HUES6 (cell line): ENCODE measurements around the gene BCAT1.

Experiments used
- H3K27ac ChIP-seq: 2 replicates; pipeline ENCODE4 v1.7.0; 2013; ENCODE audit warnings: low read depth, mild to moderate bottlenecking, low read length, inconsistent platforms
- H3K27me3 ChIP-seq: 2 replicates; pipeline ENCODE4 v1.6.1; 2013; ENCODE audit warnings: low read length; ENCODE audit not compliant: control insufficient read depth, insufficient read depth
- H3K36me3 ChIP-seq: 2 replicates; pipeline ENCODE4 v1.6.1; 2013; ENCODE audit warnings: low read length; ENCODE audit not compliant: control insufficient read depth, insufficient read depth
- H3K4me1 ChIP-seq: 2 replicates; pipeline ENCODE4 v1.6.1; 2013; ENCODE audit warnings: low read length; ENCODE audit not compliant: control insufficient read depth, insufficient read depth
- H3K4me3 ChIP-seq: 2 replicates; pipeline ENCODE4 v1.5.1; 2013; ENCODE audit warnings: low read depth, low read length
- H3K9ac ChIP-seq: one replicate; pipeline ENCODE4 v1.6.1; 2013; ENCODE audit warnings: mild to moderate bottlenecking, low read length
- H3K9me3 ChIP-seq: 2 replicates; pipeline ENCODE4 v1.6.1; 2013; ENCODE audit warnings: low read depth, low read length; ENCODE audit not compliant: control insufficient read depth, insufficient read depth

The BCAT1 gene

DNA sequence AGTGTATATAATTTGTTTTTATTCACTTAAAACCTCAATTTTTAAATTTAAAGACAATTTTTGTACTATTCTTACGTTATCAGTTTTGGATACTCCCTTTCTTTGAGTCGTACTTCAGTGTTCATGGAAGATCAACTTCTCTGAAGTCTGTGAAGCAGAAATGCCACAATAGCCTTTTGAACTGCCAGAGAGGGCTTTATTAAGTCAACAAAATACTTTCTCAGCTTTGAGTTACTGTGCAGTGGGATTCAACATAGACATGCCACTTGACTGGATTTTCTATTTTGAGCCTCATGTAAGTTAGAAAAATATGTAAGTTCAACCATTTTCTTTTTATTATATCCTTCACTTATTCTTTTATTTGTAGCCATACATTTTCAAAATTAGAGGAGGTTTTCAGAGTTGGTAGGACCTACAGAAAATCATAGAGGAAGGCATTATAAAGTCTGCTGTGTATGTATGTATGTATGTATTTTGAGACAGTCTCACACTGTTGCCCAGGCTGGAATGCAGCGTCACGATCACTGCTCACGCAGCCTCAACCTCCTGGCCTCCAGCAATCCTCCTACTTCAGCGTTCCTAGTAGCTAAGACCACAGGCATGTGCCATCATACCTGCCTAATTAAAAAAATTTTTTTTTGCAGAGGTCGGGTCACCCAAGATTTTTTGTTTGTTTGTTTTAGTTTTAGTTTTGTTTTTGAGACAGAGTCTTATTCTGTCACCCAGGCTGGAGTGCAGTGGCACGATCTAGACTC lies 31.3 kb upstream of the BCAT1 start:
- H3K9me3 ChIP-seq, result peaks cover 20% of the 10 kb centered on the region

DNA sequence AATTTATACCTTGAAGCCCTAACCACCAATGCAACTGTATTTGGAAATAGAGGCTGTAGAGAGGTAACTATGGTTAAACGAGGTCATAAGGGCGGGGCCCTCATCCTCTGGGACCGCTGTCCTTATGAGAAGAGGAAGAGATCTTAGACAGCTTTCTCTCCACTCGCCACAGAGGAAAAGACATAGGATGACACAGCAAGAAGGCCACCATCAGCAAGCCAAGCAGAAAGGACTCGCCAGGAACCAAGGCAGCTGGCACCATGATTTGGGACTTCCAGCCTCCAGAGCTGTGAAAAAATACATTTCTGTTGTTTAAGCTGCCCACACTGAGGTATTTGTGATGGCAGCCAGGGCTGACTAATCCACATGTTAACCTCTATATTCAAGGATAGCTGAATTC lies 30.4 kb upstream of the BCAT1 start:
- no peak overlapping the region for H3K4me3 ChIP-seq
- H3K4me1 ChIP-seq, result no peaks in the 10 kb centered on the region
- no peak overlapping the region for H3K27ac ChIP-seq
- no peaks in the 10 kb centered on the region for H3K27me3 ChIP-seq
- peaks cover 19% of the 10 kb centered on the region for H3K9me3 ChIP-seq
- H3K36me3 ChIP-seq, result no peaks in the 10 kb centered on the region
- no peak overlapping the region for H3K9ac ChIP-seq

More for the DNA sequence above, 31.3 kb upstream of the BCAT1 start:
- H3K27ac ChIP-seq, result no peak overlapping the region
- H3K36me3 ChIP-seq, result no peaks in the 10 kb centered on the region
- H3K4me3 ChIP-seq, result no peak overlapping the region
- H3K9ac ChIP-seq, result no peak overlapping the region
- H3K4me1 ChIP-seq, result no peaks in the 10 kb centered on the region
- no peaks in the 10 kb centered on the region for H3K27me3 ChIP-seq

DNA sequence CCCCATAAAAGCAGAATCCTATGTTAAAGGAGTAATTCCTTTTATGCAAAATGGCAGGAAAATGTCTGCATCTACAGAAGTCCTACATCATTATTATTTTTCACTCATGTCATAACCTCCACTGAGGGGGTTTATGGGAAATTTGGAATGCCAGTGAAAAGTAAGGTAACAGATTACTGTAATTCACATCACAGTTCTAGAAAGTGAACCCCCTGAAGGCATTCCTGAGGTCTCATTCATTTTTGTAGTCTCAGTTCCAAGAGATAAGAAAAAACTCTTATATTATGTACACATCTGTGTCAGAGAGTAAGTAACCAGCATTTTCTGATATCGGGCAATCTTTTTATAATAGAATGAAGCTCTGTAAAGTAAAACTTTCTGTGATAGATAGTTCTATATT lies 28.8 kb upstream of the BCAT1 start:
- H3K9me3 ChIP-seq, result 0 out of 2 replicates have a peak, but pooled peaks cover 5% of the 10 kb centered on the region

DNA sequence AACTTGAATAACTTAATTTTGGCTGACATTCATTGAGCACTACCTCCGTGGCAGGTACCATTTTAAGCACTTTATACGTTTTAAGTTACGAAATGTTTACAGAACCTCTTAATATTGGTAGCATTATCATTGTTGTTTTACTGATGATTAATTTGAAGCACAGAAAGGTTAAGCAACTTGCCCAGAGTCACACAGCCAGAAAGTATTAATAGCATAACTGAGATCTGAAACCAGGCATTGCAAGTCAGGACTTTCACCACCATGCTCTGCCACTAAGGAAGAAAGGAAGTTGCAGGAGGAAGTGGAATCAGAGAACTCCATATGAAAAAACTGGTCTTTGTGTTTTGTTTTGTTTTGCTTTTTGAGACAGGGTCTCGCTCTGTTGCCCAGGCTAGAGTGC lies 28.2 kb upstream of the BCAT1 start:
- no peaks in the 10 kb centered on the region for H3K36me3 ChIP-seq
- H3K27ac ChIP-seq, result no peak overlapping the region
- no peaks in the 10 kb centered on the region for H3K27me3 ChIP-seq
- no peak overlapping the region for H3K4me3 ChIP-seq
- H3K9ac ChIP-seq, result no peak overlapping the region
- H3K9me3 ChIP-seq, result no peaks in the 10 kb centered on the region
- no peaks in the 10 kb centered on the region; the same call in 1 of the 2 replicates for H3K4me1 ChIP-seq

More for the DNA sequence above, 28.8 kb upstream of the BCAT1 start:
- Histone ChIP-seq H3K4me1 (no peaks in the 10 kb centered on the region), H3K27ac (no peak overlapping the region), H3K4me3 (no peak overlapping the region), H3K9ac (no peak overlapping the region), H3K27me3 (no peaks in the 10 kb centered on the region), H3K36me3 (no peaks in the 10 kb centered on the region)

DNA sequence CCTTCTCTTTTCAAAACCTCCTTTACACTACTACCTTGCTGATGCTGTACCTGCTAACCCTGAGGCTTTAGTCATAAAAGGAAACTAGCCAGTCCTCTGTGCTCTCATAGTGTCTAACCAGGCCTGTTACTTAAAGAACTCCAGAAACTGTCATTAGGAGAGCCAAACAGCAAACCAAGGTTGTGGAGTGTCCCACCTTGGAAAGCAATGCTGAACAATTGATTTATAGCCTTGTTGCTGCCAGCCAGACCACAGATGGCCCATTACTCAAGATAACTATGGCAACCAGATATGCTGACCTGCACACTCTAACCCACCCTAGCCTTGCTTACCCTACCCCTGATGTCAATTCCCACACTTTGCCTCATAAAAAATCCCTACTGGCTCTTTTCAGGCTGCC lies 26.5 kb upstream of the BCAT1 start:
- H3K9me3 ChIP-seq, result 0 out of 2 replicates have a peak, but pooled peaks cover 3% of the 10 kb centered on the region
- H3K4me3 ChIP-seq, result no peak overlapping the region
- H3K27me3 ChIP-seq, result no peaks in the 10 kb centered on the region
- no peaks in the 10 kb centered on the region for H3K36me3 ChIP-seq
- H3K27ac ChIP-seq, result no peak overlapping the region
- H3K9ac ChIP-seq, result no peak overlapping the region
- no peaks in the 10 kb centered on the region; the same call in 1 of the 2 replicates for H3K4me1 ChIP-seq

DNA sequence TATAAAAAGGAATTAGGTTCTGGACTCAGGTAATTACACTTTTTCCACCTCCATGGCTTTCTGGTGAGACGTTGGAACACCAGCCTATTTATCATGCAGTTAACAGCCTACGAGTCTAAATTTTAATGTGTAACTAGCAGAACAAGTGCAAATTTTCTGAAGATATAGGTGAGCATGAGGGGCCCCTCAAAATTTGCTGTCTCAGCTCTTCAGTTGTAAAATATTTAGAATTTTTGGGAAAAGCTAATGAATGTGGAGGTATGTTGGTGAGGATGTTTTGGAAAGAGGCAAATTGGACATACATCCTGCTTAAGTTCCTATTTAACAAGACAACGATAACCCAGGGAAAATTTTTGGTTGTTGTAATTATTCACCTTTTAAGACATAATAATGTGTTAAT lies 25.3 kb upstream of the BCAT1 start:
- no peak overlapping the region for H3K27ac ChIP-seq
- no peak overlapping the region for H3K4me3 ChIP-seq
- no peaks in the 10 kb centered on the region for H3K27me3 ChIP-seq
- no peak overlapping the region for H3K9ac ChIP-seq
- H3K9me3 ChIP-seq, result peaks cover 12% of the 10 kb centered on the region; the same call in 1 of the 2 replicates
- H3K4me1 ChIP-seq, result no peaks in the 10 kb centered on the region; the same call in 1 of the 2 replicates
- H3K36me3 ChIP-seq, result no peaks in the 10 kb centered on the region

DNA sequence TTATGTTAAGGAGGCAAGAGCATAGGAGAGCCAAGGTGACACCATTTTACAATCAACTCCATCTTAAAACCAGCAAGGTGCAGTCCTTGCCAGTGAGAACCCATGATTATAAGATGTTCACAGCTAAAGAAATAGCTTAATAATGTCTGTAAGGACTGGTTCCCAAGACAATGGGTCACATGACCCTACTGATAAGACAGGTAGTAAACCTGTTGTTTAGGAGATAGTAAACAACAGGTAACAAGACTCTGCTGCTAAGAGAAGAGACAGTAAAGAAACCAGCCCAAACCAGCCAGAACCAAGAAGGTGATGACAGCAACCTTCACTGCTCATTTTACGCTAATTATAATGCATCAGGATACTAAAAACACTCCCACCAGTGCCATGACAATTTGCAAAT lies 23.2 kb upstream of the BCAT1 start:
- no peak overlapping the region for H3K4me3 ChIP-seq
- H3K9ac ChIP-seq, result no peak overlapping the region
- no peaks in the 10 kb centered on the region for H3K27me3 ChIP-seq
- no peaks in the 10 kb centered on the region; the same call in 1 of the 2 replicates for H3K4me1 ChIP-seq
- H3K9me3 ChIP-seq, result peaks cover 12% of the 10 kb centered on the region; the same call in 1 of the 2 replicates
- no peak overlapping the region for H3K27ac ChIP-seq
- H3K36me3 ChIP-seq, result no peaks in the 10 kb centered on the region

DNA sequence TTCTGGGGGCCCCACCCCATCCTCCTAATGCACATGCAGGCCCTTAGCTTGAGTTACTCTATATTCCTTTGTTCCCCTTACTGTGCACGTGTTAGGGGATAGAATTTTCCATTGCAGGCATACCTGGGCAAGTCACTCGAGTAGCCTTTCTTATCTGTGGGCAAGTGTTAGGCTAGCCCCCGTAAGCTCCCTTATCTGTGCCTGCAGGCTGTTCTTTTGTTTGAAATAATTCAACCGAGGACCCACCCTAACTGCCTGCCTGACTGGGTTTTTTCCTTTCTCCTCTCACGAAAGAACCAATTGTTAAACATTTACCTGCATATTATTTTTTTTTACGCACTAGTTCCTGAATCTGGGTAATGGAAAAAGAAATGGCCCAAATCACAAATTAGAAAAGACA lies 21.3 kb upstream of the BCAT1 start:
- Histone ChIP-seq H3K27me3 (no peaks in the 10 kb centered on the region), H3K9ac (no peak overlapping the region), H3K4me3 (no peak overlapping the region), H3K36me3 (no peaks in the 10 kb centered on the region), H3K27ac (no peak overlapping the region), H3K9me3 (peaks cover 12% of the 10 kb centered on the region; the same call in 1 of the 2 replicates), H3K4me1 (no peaks in the 10 kb centered on the region; the same call in 1 of the 2 replicates)

DNA sequence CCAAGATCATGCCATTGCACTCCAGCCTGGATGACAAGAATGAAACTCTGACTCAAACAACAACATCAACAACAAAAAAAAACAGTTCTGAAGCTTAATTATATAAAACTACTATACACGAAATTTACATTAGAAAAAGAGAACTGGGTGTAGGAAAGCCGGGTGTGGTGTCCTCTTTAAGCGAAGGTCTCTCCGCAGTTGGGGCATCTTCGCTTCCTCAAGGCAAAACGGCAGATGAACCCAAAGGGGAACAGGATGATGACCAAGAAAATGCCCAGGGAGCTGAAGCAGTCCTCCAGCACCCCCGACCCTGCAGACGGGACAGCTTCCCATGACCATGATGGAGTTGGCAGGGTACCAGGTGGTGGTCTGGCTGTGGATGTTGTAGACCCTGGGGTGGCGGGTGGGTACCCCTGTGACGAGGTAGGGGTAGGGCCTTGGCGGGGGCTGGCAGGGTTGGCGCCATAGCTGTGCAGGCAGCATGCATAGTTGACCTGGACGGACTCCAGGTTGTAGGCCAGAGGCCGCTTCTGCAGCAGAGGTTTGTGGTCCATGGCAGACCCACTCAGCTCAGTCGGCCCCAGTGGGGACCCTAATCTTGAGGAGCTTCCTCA lies 18.2 kb upstream of the BCAT1 start:
- H3K27me3 ChIP-seq, result no peaks in the 10 kb centered on the region
- H3K36me3 ChIP-seq, result no peaks in the 10 kb centered on the region
- no peak overlapping the region for H3K4me3 ChIP-seq
- no peak overlapping the region for H3K9ac ChIP-seq
- peaks cover 19% of the 10 kb centered on the region; the same call in 1 of the 2 replicates for H3K9me3 ChIP-seq
- H3K4me1 ChIP-seq, result no peaks in the 10 kb centered on the region; the same call in 1 of the 2 replicates
- no peak overlapping the region for H3K27ac ChIP-seq

DNA sequence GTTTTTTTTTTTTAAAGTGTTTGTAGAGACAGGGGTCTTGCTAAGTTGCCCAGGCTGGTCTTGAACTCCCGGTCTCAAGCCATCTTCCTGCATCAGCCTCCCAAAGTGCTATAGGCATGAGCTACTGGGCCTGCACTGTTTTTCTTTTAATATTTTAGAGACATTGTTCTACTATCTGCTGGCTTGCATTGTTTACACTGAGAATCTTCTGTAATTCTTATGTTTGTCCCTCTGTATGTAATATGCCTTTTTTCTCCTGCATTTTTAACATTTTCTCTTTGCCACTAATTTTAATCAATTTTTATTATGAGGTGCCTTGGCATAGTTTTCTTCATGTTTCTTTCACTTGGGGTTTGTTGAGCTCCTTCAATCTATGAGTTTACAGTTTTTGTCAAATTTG lies 15.4 kb upstream of the BCAT1 start:
- H3K27me3 ChIP-seq, result no peaks in the 10 kb centered on the region

DNA sequence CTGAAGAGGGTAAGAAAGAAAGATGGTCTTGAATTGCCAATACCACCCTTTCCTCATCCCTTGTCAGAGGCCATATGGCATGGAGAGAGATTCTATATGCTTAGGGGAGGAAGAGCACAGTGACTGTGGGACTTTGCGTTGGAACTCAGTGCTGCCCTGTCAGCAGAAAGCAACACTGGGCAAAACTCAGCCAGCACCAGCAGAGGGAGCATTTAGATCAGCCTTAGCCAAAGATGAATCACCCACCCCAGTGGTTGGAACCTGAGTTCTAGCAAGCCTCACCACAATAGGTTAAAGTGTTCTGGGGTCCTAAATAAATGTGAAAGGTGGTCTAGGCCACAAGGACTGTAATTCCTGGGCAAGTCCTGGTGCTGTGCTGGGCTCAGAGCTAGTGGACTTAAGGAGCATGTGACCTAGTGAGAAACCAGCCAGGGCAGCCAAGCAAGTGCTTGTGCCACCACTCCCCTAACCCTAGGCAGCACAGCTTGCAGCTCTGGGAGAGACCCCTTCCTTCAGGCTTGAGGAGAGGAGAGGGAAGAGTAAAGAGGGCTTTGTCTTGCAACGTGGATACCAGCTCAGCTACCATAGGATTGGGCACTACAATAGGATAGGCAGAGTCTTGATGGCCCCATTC lies 11.4 kb upstream of the BCAT1 start:
- no peaks in the 10 kb centered on the region for H3K36me3 ChIP-seq
- no peak overlapping the region for H3K27ac ChIP-seq
- no peaks in the 10 kb centered on the region for H3K27me3 ChIP-seq
- H3K4me3 ChIP-seq, result no peak overlapping the region
- H3K4me1 ChIP-seq, result no peaks in the 10 kb centered on the region
- H3K9me3 ChIP-seq, result peaks cover 8% of the 10 kb centered on the region; the same call in 1 of the 2 replicates
- H3K9ac ChIP-seq, result no peak overlapping the region

More for the DNA sequence above, 15.4 kb upstream of the BCAT1 start:
- Histone ChIP-seq H3K36me3 (no peaks in the 10 kb centered on the region), H3K4me3 (no peak overlapping the region), H3K9ac (no peak overlapping the region), H3K9me3 (peaks cover 8% of the 10 kb centered on the region; the same call in 1 of the 2 replicates), H3K27ac (no peak overlapping the region), H3K4me1 (no peaks in the 10 kb centered on the region)
